IMR-90 (cell line): ENCODE measurements around the gene JADE2. TPM values are rescaled to one million over a fixed set of nuclear protein-coding genes. Genes with fewer than 3 reads are reported as not detected.

Experiments
- ATAC-seq: fragments of 200-7000 bp; cut with Tn5 transposase; 2 replicates; pipeline ENCODE4 v1.9.1; 2020; ENCODE audit warnings: low read depth, mild to moderate bottlenecking, moderate library complexity
- BruUV-seq: library from RNA; stranded (reverse); fragments of 400-500 nt; replicated peaks from 2 replicates; lab custom pipeline; 2021; lab: Mats Ljungman, UMichigan
- CTCF ChIA-PET: fragments of 300-600 bp; formaldehyde crosslinking; extraction: SDS; loops from one replicate; lab custom pipeline; 2021; ENCODE audit warnings: antibody characterized with exemption; lab: Yijun Ruan, JAX
- POLR2A ChIA-PET: fragments of 300-600 bp; sonication (Branson Sonifier 250); formaldehyde crosslinking; loops from one replicate; lab custom pipeline; 2022; ENCODE audit warnings: antibody characterized with exemption; ENCODE audit not compliant: unreplicated experiment; lab: Charles Lee
- DNase-seq: peaks from one replicate; pipeline ENCODE4 v3.0.0; 2013
- H2AFZ ChIP-seq: replicated peaks from 2 replicates; pipeline ENCODE3; 2013; ENCODE audit warnings: low read length, mild to moderate bottlenecking; ENCODE audit not compliant: poor library complexity
- H2AK5ac ChIP-seq: 2 replicates; pipeline ENCODE4 v1.6.1; 2013; ENCODE audit warnings: low read depth, low read length, inconsistent platforms
- H2AK9ac ChIP-seq: replicated peaks from 2 replicates; pipeline ENCODE3; 2013; ENCODE audit warnings: mild to moderate bottlenecking, low read depth, low read length, moderate library complexity; ENCODE audit not compliant: poor library complexity
- H2BK120ac ChIP-seq: 2 replicates; pipeline ENCODE4 v1.6.1; 2013; ENCODE audit warnings: low read depth, low read length, inconsistent platforms
- H2BK15ac ChIP-seq: 3 replicates; pipeline ENCODE4 v1.6.1; 2013; ENCODE audit warnings: low read depth, low read length, inconsistent platforms
- H2BK20ac ChIP-seq: 2 replicates; pipeline ENCODE4 v1.6.1; 2013; ENCODE audit warnings: low read depth, mild to moderate bottlenecking, inconsistent platforms, low read length, moderate library complexity
- H2BK5ac ChIP-seq: 2 replicates; pipeline ENCODE4 v1.6.1; 2013; ENCODE audit warnings: mild to moderate bottlenecking, low read depth, low read length, inconsistent platforms; ENCODE audit not compliant: poor library complexity, severe bottlenecking
- H3K14ac ChIP-seq: replicated peaks from 2 replicates; pipeline ENCODE4 v1.6.1; 2013; ENCODE audit warnings: low read depth, low read length, inconsistent platforms
- H3K18ac ChIP-seq: 2 replicates; pipeline ENCODE4 v1.6.1; 2013; ENCODE audit warnings: low read depth, low read length, control low read depth
- H3K23ac ChIP-seq: 2 replicates; pipeline ENCODE4 v1.6.1; 2013; ENCODE audit warnings: low read depth, low read length, inconsistent platforms
- H3K27ac ChIP-seq: 2 replicates; pipeline ENCODE4 v1.5.1; 2013; ENCODE audit warnings: mild to moderate bottlenecking, control low read depth, low read length; ENCODE audit not compliant: insufficient read depth
- H3K27me3 ChIP-seq: 2 replicates; pipeline ENCODE4 v1.6.1; 2013; ENCODE audit warnings: low read length; ENCODE audit not compliant: control insufficient read depth, insufficient read depth
- H3K36me3 ChIP-seq: 2 replicates; pipeline ENCODE4 v1.6.1; 2013; ENCODE audit warnings: low read length, mixed read lengths; ENCODE audit not compliant: control insufficient read depth, insufficient read depth
- H3K4ac ChIP-seq: 2 replicates; pipeline ENCODE4 v1.6.1; 2013; ENCODE audit warnings: low read depth, low read length, inconsistent platforms
- H3K4me1 ChIP-seq: 2 replicates; pipeline ENCODE4 v1.6.1; 2013; ENCODE audit warnings: low read length, mixed read lengths; ENCODE audit not compliant: control insufficient read depth, insufficient read depth
- H3K4me2 ChIP-seq: 2 replicates; pipeline ENCODE4 v1.6.1; 2013; ENCODE audit warnings: low read depth, mild to moderate bottlenecking, control low read depth, low read length, moderate library complexity
- H3K4me3 ChIP-seq: 2 replicates; pipeline ENCODE4 v1.5.1; 2013; ENCODE audit warnings: low read depth, mild to moderate bottlenecking, control low read depth, low read length, moderate library complexity; ENCODE audit not compliant: insufficient read depth
- H3K56ac ChIP-seq: 2 replicates; pipeline ENCODE4 v1.6.1; 2013; ENCODE audit warnings: low read length, inconsistent platforms; ENCODE audit not compliant: insufficient read depth; ENCODE audit errors: extremely low read depth
- H3K79me1 ChIP-seq, 2 experiments: 2 replicates each; pipeline ENCODE4 v1.6.1; 2013; ENCODE audit warnings: low read length in 2 of 2, inconsistent platforms in 1 of 2, low read depth in 1 of 2
- H3K9ac ChIP-seq: 2 replicates; pipeline ENCODE4 v1.6.1; 2013; ENCODE audit warnings: low read depth, low read length, control low read depth
- H3K9me1 ChIP-seq: 2 replicates; pipeline ENCODE4 v1.6.1; 2013; ENCODE audit warnings: low read length, inconsistent platforms; ENCODE audit not compliant: insufficient read depth
- H3K9me3 ChIP-seq: 2 replicates; pipeline ENCODE4 v1.6.1; 2013; ENCODE audit warnings: low read length; ENCODE audit not compliant: control insufficient read depth, insufficient read depth
- H4K20me1 ChIP-seq: 2 replicates; pipeline ENCODE4 v1.6.1; 2013; ENCODE audit warnings: low read length, inconsistent platforms; ENCODE audit not compliant: insufficient read depth
- H4K5ac ChIP-seq: 2 replicates; pipeline ENCODE4 v1.6.1; 2013; ENCODE audit warnings: mild to moderate bottlenecking, low read depth, low read length, control low read depth
- H4K8ac ChIP-seq, 2 experiments: 2 replicates each; pipeline ENCODE4 v1.6.1; 2013; ENCODE audit warnings: low read depth in 2 of 2, low read length in 2 of 2, control low read depth in 1 of 2, inconsistent platforms in 1 of 2
- H4K91ac ChIP-seq: 2 replicates; pipeline ENCODE4 v1.6.1; 2013; ENCODE audit warnings: low read depth, low read length, inconsistent platforms; ENCODE audit not compliant: insufficient read depth
- BHLHE40 ChIP-seq: fragments of 150-350 bp; IDR thresholded peaks from 2 replicates; pipeline ENCODE4 v1.6.1; 2016; ENCODE audit warnings: mild to moderate bottlenecking, low read depth, low read length
- CEBPB ChIP-seq: IDR thresholded peaks from 2 replicates; pipeline ENCODE4 v1.6.1; 2012; ENCODE audit warnings: low read depth, low read length, improper control_type of control experiment
- CHD1 ChIP-seq: IDR thresholded peaks from 2 replicates; pipeline ENCODE4 v1.6.1; 2012; ENCODE audit warnings: low read depth, low read length, improper control_type of control experiment
- FOS ChIP-seq: fragments of 150-350 bp; IDR thresholded peaks from 2 replicates; pipeline ENCODE4 v1.6.1; 2016; ENCODE audit warnings: low read depth, low read length
- MAFK ChIP-seq: IDR thresholded peaks from 2 replicates; pipeline ENCODE4 v1.6.1; 2012; ENCODE audit warnings: low read depth, low read length, improper control_type of control experiment
- MAZ ChIP-seq: IDR thresholded peaks from 2 replicates; pipeline ENCODE4 v1.6.1; 2012; ENCODE audit warnings: low read depth, mild to moderate bottlenecking, low read length, improper control_type of control experiment, moderate library complexity, borderline replicate concordance
- MXI1 ChIP-seq: IDR thresholded peaks from 2 replicates; pipeline ENCODE4 v1.6.1; 2012; ENCODE audit warnings: low read depth, mild to moderate bottlenecking, low read length, moderate library complexity, borderline replicate concordance
- NFE2L2 ChIP-seq: fragments of 150-350 bp; IDR thresholded peaks from 2 replicates; pipeline ENCODE4 v1.6.1; 2016; ENCODE audit warnings: low read depth, mild to moderate bottlenecking, low read length
- POLR2A ChIP-seq: IDR thresholded peaks from 2 replicates; pipeline ENCODE4 v1.6.1; 2012; ENCODE audit warnings: mild to moderate bottlenecking, low read depth, low read length
- RAD21 ChIP-seq: IDR thresholded peaks from 2 replicates; pipeline ENCODE4 v1.6.1; 2012; ENCODE audit warnings: low read length, improper control_type of control experiment
- RCOR1 ChIP-seq: IDR thresholded peaks from 2 replicates; pipeline ENCODE4 v1.6.1; 2012; ENCODE audit warnings: mild to moderate bottlenecking, low read length, improper control_type of control experiment; ENCODE audit not compliant: insufficient replicate concordance
- RFX5 ChIP-seq: IDR thresholded peaks from 2 replicates; pipeline ENCODE4 v1.8.0; 2012; ENCODE audit warnings: low read depth, mild to moderate bottlenecking, low read length, moderate library complexity
- SMC3 ChIP-seq: fragments of 150-350 bp; IDR thresholded peaks from 2 replicates; pipeline ENCODE4 v1.6.1; 2016; ENCODE audit warnings: low read depth, mild to moderate bottlenecking, antibody characterized with exemption, low read length, moderate library complexity
- WGBS, 2 experiments: methylation state at CpG; one replicate each; pipeline versions ENCODE4 v1.1.5 to v1.1.7; 2013; ENCODE audit warnings: missing lambda C conversion rate in 2 of 2; ENCODE audit not compliant: insufficient read length in 1 of 2; ENCODE audit errors: extremely low coverage in 2 of 2; 5-methylcytosine and 5-hydroxymethylcytosine counted together
- dilution Hi-C: fragments of 300-500 bp; cut with HindIII; formaldehyde crosslinking; loops from one replicate; pipeline ENCODE4 v1.14.3; 2018; ENCODE audit warnings: low sequenced_read_pairs; ENCODE audit not compliant: unreplicated experiment
- in situ Hi-C: fragments of 300-500 bp; cut with MboI; formaldehyde crosslinking; loops from 3 replicates; pipeline ENCODE4 v1.14.3; 2019; ENCODE audit warnings: low sequenced_read_pairs, inconsistent platforms, mixed read lengths
- intact Hi-C: fragments of 100-400 bp; cut with micrococcal nuclease; formaldehyde crosslinking; loops from 2 replicates; pipeline ENCODE4 v1.10.0; 2022
- polyA plus RNA-seq, 3 experiments: library from polyadenylated mRNA; depleted of rRNA; stranded (reverse); fragments of >200 nt; gene quantifications; 2 replicates each; pipeline ENCODE4 v1.2.3, GENCODE V29; 2012; ENCODE audit warnings: low replicate concordance in 1 of 3
- total RNA-seq: library from RNA; depleted of rRNA; stranded (reverse); fragments of >200 nt; gene quantifications from 2 replicates; pipeline ENCODE4 v1.2.3, GENCODE V29; 2012
- TF ChIP-seq, protein P1 (sequence below): conservative IDR thresholded peaks from 2 replicates; pipeline ENCODE4 v1.5.1; 2012; ENCODE audit warnings: mild to moderate bottlenecking, low read depth, low read length, improper control_type of control experiment
- TF ChIP-seq, protein P2 (sequence below): fragments of 150-350 bp; IDR thresholded peaks from 2 replicates; pipeline ENCODE4 v1.6.1; 2017; ENCODE audit warnings: mild to moderate bottlenecking, antibody characterized with exemption, low read length, low read depth
- TF ChIP-seq, protein P3 (sequence below): fragments of 150-350 bp; IDR thresholded peaks from 2 replicates; pipeline ENCODE4 v1.6.1; 2016; ENCODE audit warnings: low read depth, mild to moderate bottlenecking, low read length, moderate library complexity, borderline replicate concordance

The JADE2 gene
- total and polyA plus RNA-seq, 2 of the 4 experiments (the other 2 are of a cell fraction), result 13.3 to 14.9 TPM

DNA sequence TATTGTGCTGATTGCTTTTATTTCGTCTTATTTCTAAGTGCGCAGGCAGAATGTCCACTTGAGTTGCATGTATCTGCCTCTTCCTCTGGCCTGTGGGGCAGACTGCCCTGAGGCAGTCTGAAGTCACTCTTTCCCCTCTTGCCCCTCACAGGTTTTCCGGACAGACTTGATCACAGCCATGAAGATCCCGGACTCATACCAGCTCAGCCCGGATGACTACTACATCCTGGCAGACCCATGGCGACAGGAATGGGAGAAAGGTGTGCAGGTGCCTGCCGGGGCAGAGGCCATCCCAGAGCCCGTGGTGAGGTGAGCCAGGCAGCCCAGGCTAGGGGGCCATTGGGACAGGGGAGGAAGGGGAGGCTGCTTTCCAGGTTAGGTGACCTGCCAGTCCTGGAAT lies 26.4 kb downstream of the JADE2 start:
- H4K5ac ChIP-seq, result peak overlapping the region; percentile 48
- H3K23ac ChIP-seq, result peak overlapping the region; percentile 98
- in situ Hi-C loops (no loop called here), dilution Hi-C loops (no loop called here), intact Hi-C loops (loop anchor here (1.0 kb wide), 1 partner anchor 25 kb away; no protein-coding TSS in a partner anchor)
- peak overlapping the region; percentile 97 for H2AK5ac ChIP-seq
- H4K20me1 ChIP-seq, result peaks cover 7% of the 10 kb centered on the region; the same call in 1 of the 2 replicates
- ChIA-PET POLR2A (no interaction called here), CTCF (no interaction called here)
- H3K14ac ChIP-seq, result peak overlapping the region; percentile 87
- peaks cover 73% of the 10 kb centered on the region for H3K4me1 ChIP-seq
- peak overlapping the region; percentile 74 for H3K18ac ChIP-seq
- H3K4me2 ChIP-seq, result peak overlapping the region; percentile 37
- peak overlapping the region; percentile 80 for H3K56ac ChIP-seq
- H2AFZ ChIP-seq, result peak overlapping the region; percentile 74
- H3K4ac ChIP-seq, result peak overlapping the region; percentile 99
- peak overlapping the region; percentile 95 for H2BK20ac ChIP-seq
- peak overlapping the region; percentile 98 for H2BK120ac ChIP-seq
- no peak overlapping the region for H3K4me3 ChIP-seq
- H2AK9ac ChIP-seq, result peak overlapping the region; percentile 98
- DNase-seq (peak; percentile 24), ATAC-seq (no peak)
- no CpG with 5 or more reads among the region's 8 CpGs for WGBS, 2 experiments
- H3K9ac ChIP-seq, result 0 out of 2 replicates have a peak overlapping the region, but pooled peaks have one; percentile 2
- peaks cover 20% of the 10 kb centered on the region for H3K36me3 ChIP-seq
- H4K91ac ChIP-seq, result peak overlapping the region; percentile 96
- peaks cover 39 to 77% of the 10 kb centered on the region in 2 experiments for H3K79me1 ChIP-seq
- BruUV-seq, result no TSS peak
- H3K27me3 ChIP-seq, result no peaks in the 10 kb centered on the region
- TF ChIP-seq BHLHE40 (no peak), RAD21 (no peak), NFE2L2 (no peak), SMC3 (no peak), MAZ (no peak), RCOR1 (no peak), CHD1 (no peak), CEBPB (no peak), FOS (no peak), RFX5 (no peak), MXI1 (no peak), POLR2A (no peak), MAFK (no peak)
- TF ChIP-seq, protein P1, sequence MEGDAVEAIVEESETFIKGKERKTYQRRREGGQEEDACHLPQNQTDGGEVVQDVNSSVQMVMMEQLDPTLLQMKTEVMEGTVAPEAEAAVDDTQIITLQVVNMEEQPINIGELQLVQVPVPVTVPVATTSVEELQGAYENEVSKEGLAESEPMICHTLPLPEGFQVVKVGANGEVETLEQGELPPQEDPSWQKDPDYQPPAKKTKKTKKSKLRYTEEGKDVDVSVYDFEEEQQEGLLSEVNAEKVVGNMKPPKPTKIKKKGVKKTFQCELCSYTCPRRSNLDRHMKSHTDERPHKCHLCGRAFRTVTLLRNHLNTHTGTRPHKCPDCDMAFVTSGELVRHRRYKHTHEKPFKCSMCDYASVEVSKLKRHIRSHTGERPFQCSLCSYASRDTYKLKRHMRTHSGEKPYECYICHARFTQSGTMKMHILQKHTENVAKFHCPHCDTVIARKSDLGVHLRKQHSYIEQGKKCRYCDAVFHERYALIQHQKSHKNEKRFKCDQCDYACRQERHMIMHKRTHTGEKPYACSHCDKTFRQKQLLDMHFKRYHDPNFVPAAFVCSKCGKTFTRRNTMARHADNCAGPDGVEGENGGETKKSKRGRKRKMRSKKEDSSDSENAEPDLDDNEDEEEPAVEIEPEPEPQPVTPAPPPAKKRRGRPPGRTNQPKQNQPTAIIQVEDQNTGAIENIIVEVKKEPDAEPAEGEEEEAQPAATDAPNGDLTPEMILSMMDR, result no peak
- TF ChIP-seq, protein P2, sequence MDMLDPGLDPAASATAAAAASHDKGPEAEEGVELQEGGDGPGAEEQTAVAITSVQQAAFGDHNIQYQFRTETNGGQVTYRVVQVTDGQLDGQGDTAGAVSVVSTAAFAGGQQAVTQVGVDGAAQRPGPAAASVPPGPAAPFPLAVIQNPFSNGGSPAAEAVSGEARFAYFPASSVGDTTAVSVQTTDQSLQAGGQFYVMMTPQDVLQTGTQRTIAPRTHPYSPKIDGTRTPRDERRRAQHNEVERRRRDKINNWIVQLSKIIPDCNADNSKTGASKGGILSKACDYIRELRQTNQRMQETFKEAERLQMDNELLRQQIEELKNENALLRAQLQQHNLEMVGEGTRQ, result no peak
- TF ChIP-seq, protein P3, sequence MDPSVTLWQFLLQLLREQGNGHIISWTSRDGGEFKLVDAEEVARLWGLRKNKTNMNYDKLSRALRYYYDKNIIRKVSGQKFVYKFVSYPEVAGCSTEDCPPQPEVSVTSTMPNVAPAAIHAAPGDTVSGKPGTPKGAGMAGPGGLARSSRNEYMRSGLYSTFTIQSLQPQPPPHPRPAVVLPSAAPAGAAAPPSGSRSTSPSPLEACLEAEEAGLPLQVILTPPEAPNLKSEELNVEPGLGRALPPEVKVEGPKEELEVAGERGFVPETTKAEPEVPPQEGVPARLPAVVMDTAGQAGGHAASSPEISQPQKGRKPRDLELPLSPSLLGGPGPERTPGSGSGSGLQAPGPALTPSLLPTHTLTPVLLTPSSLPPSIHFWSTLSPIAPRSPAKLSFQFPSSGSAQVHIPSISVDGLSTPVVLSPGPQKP, result no peak
- peak overlapping the region; percentile 94 for H3K27ac ChIP-seq
- H2BK5ac ChIP-seq, result peak overlapping the region; percentile 99
- H3K9me3 ChIP-seq, result no peaks in the 10 kb centered on the region
- H4K8ac ChIP-seq, result peak overlapping the region; percentile 63 to 92
- H3K9me1 ChIP-seq, result peaks cover 72% of the 10 kb centered on the region
- peak overlapping the region; percentile 98 for H2BK15ac ChIP-seq
